ENCODE results near the gene PPIL1.
A peak's percentile ranks its signal among the peaks of the same experiment; 100 is the strongest.

PPIL1 gene

DNA sequence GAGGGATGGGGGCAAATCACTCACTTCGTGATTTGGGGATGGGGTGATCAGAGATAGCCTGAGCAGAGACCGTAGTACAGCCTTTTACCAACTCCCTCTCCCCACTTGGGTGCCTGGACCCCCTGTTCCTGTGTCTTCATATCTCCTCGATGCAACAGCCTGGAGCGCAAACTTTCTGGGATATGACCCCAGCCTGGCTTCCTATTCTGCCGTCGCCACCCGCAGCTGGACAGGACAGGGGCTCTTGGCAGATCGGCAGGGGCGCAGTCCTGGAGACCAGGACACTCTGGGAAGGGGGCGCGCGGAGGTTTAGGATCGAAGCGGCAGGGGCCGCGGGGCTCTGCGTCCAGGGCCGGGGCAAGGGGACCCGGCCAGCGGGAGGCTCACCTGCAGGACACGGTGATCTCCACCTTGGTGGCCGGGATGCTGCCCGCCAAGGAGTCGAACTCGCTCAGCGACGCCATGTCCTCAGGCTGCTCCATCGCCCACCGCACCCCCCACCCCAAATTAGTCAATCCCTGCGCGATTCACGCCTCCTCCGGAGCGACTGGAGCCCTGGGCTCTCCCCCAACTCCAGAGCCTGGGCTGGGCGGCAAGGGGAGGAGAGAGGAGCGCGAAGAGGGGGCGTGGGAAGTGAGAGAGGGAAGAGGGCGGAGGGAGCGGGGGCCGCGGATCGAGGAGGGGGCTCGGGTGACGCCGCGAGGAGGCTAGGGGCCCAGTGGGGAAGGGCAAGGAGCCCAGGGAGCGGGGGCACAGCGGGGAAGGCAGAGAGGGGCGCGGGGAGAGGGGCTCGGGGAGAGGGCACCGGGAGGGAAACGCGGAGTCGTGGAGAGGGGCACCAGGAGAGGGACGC, 35.5 kb downstream of the PPIL1 start, which contains the start of gene CPNE5:
TSS of gene CPNE5 (minus strand) at position 549 of the 853 bp plus-strand sequence. CDS start at position 482, 67 bp downstream.
- Histone ChIP-seq H3K9ac (ENCODE audit: low read length in 5 of 5) (peak within 1 kb of the TSS in 1 of 5 donors; percentile 44), H3K9me3 (ENCODE audit: control insufficient read depth in 5 of 5, low read length in 5 of 5) (no peaks in the 10 kb centered on the region), H3K27me3 (ENCODE audit: control insufficient read depth in 5 of 5, insufficient read depth in 4 of 5, low read length in 5 of 5) (peaks cover 4 to 21% (median 12%) of the 10 kb centered on the region in 5 donors), H3K4me1 (ENCODE audit: control insufficient read depth in 5 of 5, insufficient read depth in 5 of 5, low read length in 5 of 5) (peaks cover 0 to 23% (median 21%) of the 10 kb centered on the region in 5 donors), H3K27ac (ENCODE audit: low read depth, low read length) (no peak within 1 kb of the TSS), H3K4me3 (ENCODE audit: low read depth in 1 of 5, low read length in 5 of 5) (peak within 1 kb of the TSS; percentile 42 to 60 (median 53)), H3K36me3 (ENCODE audit: control insufficient read depth in 5 of 5, insufficient read depth in 5 of 5, low read length in 5 of 5) (no peaks in the 10 kb centered on the region)

DNA sequence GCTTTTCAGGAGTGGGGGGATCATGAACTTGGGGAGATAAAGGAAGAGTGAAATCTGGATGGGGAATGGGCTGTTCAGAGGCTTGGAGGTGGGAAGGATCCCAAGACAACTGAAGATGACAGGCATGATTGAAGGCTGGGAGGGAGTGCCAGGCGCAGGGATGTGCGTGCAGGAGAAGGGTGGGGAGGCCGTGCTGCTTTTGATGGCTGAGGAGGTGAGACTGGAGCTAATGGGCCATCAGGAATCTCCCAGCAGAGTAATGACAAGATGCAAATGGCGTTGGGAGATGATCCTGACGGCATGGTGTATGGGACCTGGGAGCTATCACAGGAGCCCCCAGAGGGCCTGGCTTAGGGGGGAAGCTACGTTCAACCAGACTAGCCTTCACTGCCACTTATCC, 36.9 kb downstream of the PPIL1 start:
- Histone ChIP-seq H3K4me3 (ENCODE audit: low read depth in 1 of 5, low read length in 5 of 5) (no peak overlapping the region), H3K27ac (ENCODE audit: low read depth, low read length) (no peak overlapping the region), H3K27me3 (ENCODE audit: control insufficient read depth in 5 of 5, insufficient read depth in 4 of 5, low read length in 5 of 5) (peaks cover 4 to 21% (median 12%) of the 10 kb centered on the region in 5 donors), H3K9ac (ENCODE audit: low read length in 5 of 5) (no peak overlapping the region), H3K9me3 (ENCODE audit: control insufficient read depth in 5 of 5, low read length in 5 of 5) (no peaks in the 10 kb centered on the region), H3K4me1 (ENCODE audit: control insufficient read depth in 5 of 5, insufficient read depth in 5 of 5, low read length in 5 of 5) (peaks cover 0 to 23% (median 21%) of the 10 kb centered on the region in 5 donors), H3K36me3 (ENCODE audit: control insufficient read depth in 5 of 5, insufficient read depth in 5 of 5, low read length in 5 of 5) (no peaks in the 10 kb centered on the region)

DNA sequence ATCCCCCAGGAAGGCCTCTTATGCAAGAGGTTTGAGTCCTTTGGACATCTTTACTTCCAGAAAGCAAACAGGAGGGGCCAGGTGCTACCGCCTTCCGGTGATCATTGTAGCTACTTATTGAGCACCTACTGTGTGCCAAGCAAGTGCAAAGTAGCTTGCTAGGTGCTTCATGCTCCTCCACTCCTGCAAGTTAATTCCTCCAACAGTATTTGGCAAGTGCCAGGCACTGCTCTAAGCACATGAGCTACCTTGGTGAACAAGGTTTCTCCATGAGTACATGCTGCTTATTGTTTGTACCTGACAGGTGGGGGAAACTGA, 37.6 kb downstream of the PPIL1 start:
- Histone ChIP-seq H3K4me1 (ENCODE audit: control insufficient read depth in 5 of 5, insufficient read depth in 5 of 5, low read length in 5 of 5) (peaks cover 0 to 23% (median 21%) of the 10 kb centered on the region in 5 donors), H3K9me3 (ENCODE audit: control insufficient read depth in 5 of 5, low read length in 5 of 5) (no peaks in the 10 kb centered on the region), H3K27ac (ENCODE audit: low read depth, low read length) (no peak overlapping the region), H3K27me3 (ENCODE audit: control insufficient read depth in 5 of 5, insufficient read depth in 4 of 5, low read length in 5 of 5) (peaks cover 4 to 21% (median 12%) of the 10 kb centered on the region in 5 donors), H3K4me3 (ENCODE audit: low read depth in 1 of 5, low read length in 5 of 5) (no peak overlapping the region), H3K36me3 (ENCODE audit: control insufficient read depth in 5 of 5, insufficient read depth in 5 of 5, low read length in 5 of 5) (no peaks in the 10 kb centered on the region), H3K9ac (ENCODE audit: low read length in 5 of 5) (no peak overlapping the region)

DNA sequence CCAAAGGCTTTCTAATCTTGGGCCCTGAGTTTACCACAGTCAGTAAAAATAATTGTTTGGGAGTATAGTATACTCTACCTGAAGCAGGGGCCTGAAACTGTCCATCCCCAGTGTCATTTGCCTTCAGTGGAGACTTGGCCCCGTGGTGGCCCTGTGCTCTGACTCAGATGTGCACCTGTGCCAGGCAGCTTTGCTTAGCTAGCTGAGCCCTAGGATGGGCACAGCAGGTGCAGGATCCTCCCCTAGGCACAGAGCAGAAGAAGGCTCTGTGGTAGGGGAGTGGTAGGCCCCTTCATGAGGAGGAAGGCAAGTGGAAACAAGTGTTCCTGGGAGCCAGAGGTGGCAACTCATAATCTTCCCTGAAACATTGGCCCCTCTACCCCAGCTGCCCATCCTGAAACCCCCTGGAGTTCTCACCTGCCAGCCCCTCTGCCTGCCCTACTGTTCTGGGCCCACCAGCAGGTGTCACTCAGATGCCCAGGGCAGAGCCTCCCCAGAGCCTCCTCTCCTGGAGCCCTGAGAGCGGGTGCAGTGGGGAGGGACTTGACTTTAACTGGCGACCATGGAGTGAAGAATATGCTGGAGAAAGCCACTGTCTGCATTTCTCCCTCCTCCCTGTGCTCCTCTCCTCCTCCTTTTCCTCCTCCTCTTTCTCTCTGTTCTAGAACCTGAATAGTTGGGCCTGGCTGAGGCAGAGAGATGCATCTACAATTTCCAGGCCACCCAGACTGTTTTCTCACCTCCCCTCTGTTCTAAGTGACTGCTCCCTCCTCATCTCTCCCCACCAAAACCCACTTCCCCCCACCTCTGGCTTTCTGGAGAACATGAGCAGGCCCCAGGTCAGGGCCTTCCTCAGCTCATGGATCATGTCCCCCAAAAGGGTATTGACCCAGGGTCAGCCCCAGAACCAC, 38.2 kb downstream of the PPIL1 start:
- Histone ChIP-seq H3K4me3 (ENCODE audit: low read depth in 1 of 5, low read length in 5 of 5) (no peak overlapping the region), H3K9ac (ENCODE audit: low read length in 5 of 5) (no peak overlapping the region), H3K36me3 (ENCODE audit: control insufficient read depth in 5 of 5, insufficient read depth in 5 of 5, low read length in 5 of 5) (no peaks in the 10 kb centered on the region), H3K27ac (ENCODE audit: low read depth, low read length) (no peak overlapping the region), H3K9me3 (ENCODE audit: control insufficient read depth in 5 of 5, low read length in 5 of 5) (no peaks in the 10 kb centered on the region), H3K27me3 (ENCODE audit: control insufficient read depth in 5 of 5, insufficient read depth in 4 of 5, low read length in 5 of 5) (peaks cover 4 to 21% (median 12%) of the 10 kb centered on the region in 5 donors), H3K4me1 (ENCODE audit: control insufficient read depth in 5 of 5, insufficient read depth in 5 of 5, low read length in 5 of 5) (peaks cover 0 to 23% (median 21%) of the 10 kb centered on the region in 5 donors)

DNA sequence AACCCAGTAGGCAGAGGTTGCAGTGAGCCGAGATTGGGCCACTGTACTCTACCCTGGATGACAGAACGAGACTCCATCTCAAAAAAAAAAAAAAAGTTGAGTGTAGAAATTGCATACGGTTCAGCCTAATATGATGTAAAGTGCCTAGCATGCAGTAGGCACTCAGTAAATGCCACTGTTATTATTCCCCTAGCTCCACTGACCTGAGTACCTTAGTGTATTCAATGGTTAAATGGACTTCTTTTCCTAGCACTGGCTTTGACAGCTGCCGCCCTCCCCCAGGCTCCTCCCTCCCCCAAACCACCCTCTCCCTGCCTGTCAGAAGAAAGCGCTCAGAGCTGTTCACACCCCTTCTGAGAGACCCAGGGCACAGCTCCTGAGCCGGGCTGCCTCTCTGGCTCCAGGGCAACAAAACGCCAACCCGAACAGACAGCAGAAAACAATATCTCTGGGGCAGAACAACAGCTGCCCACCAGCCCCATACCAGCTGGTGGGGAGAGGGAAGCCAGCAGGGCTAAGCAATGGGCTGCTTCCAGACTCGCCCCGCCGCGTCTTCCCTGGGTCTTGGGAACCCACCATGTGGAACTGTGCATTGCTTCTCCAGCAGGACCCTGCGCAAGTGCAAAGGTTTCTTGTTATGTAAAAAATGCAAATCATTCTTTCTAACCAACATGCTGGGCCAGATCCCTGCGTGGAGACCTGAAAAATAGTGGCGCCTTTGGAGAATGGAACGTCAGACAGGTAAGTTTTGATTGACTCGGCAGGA, 39.8 kb downstream of the PPIL1 start:
- H3K36me3 ChIP-seq (ENCODE audit: control insufficient read depth in 5 of 5, insufficient read depth in 5 of 5, low read length in 5 of 5), result no peaks in the 10 kb centered on the region
- H3K27ac ChIP-seq (ENCODE audit: low read depth, low read length), result no peak overlapping the region
- H3K9ac ChIP-seq (ENCODE audit: low read length in 5 of 5), result no peak overlapping the region

DNA sequence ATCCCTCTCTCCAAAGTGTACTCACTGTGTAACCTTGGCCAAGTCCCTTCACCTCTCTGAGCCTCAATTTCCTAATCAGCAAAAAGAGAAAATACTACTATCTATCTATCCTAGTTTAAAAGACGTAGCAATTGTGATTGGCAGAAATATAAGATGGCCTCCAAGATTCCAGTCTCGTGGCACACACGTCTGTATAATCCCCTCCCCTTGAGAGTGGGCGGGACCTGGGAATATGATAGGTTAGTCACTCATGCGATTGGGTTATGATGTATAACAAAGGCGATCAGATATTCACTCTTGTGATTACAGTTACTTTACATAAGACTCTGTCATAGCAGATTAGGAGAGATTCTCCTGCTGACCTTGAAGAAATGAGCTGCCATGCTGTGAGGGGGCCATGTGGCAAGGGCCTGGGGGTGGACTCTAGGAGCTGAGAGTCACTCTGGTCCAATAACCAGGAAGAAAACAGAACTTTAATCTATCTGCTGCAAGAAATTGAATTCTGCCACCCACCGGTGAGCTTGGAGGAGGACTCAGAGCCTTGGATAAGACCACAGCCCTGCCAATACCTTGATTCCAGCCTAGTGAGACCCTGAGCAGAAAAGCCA, 41.3 kb downstream of the PPIL1 start:
- no peak overlapping the region for H3K27ac ChIP-seq (ENCODE audit: low read depth, low read length)
- peaks cover 6 to 21% (median 11%) of the 10 kb centered on the region in 5 donors for H3K4me1 ChIP-seq (ENCODE audit: control insufficient read depth in 5 of 5, insufficient read depth in 5 of 5, low read length in 5 of 5)

More for the DNA sequence above, 39.8 kb downstream of the PPIL1 start:
- no peaks in the 10 kb centered on the region for H3K9me3 ChIP-seq (ENCODE audit: control insufficient read depth in 5 of 5, low read length in 5 of 5)
- peaks cover 4 to 16% (median 12%) of the 10 kb centered on the region in 5 donors for H3K27me3 ChIP-seq (ENCODE audit: control insufficient read depth in 5 of 5, insufficient read depth in 4 of 5, low read length in 5 of 5)
- H3K4me3 ChIP-seq (ENCODE audit: low read depth in 1 of 5, low read length in 5 of 5), result no peak overlapping the region
- H3K4me1 ChIP-seq (ENCODE audit: control insufficient read depth in 5 of 5, insufficient read depth in 5 of 5, low read length in 5 of 5), result peaks cover 6 to 18% (median 17%) of the 10 kb centered on the region in 5 donors

DNA sequence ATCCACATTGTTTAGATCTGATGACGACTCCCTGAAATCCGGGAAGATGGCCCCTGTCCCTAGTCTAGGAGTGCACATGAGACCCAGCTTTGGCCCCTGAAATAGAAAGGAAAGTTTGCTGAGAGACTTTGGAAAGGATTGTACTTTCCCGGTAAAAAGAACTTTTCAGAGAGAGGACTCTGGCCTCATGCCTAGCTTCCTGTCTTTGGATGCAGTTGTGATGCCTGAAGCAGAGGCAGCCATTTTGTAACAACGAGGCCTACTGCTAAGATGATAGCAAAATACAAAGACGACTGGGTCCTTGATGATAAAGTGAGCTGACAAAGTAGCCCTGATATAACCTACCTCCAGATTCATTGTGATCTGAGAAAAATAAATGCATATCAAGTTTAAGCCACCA, 42.3 kb downstream of the PPIL1 start:
- no peak overlapping the region for H3K27ac ChIP-seq (ENCODE audit: low read depth, low read length)
- peaks cover 11 to 31% (median 17%) of the 10 kb centered on the region in 5 donors for H3K4me1 ChIP-seq (ENCODE audit: control insufficient read depth in 5 of 5, insufficient read depth in 5 of 5, low read length in 5 of 5)
- H3K9ac ChIP-seq (ENCODE audit: low read length in 5 of 5), result no peak overlapping the region
- no peak overlapping the region for H3K4me3 ChIP-seq (ENCODE audit: low read depth in 1 of 5, low read length in 5 of 5)
- no peaks in the 10 kb centered on the region for H3K9me3 ChIP-seq (ENCODE audit: control insufficient read depth in 5 of 5, low read length in 5 of 5)
- H3K36me3 ChIP-seq (ENCODE audit: control insufficient read depth in 5 of 5, insufficient read depth in 5 of 5, low read length in 5 of 5), result no peaks in the 10 kb centered on the region
- H3K27me3 ChIP-seq (ENCODE audit: control insufficient read depth in 5 of 5, insufficient read depth in 4 of 5, low read length in 5 of 5), result no peaks in the 10 kb centered on the region

More for the DNA sequence above, 41.3 kb downstream of the PPIL1 start:
- Histone ChIP-seq H3K27me3 (ENCODE audit: control insufficient read depth in 5 of 5, insufficient read depth in 4 of 5, low read length in 5 of 5) (peaks cover 0 to 7% (median 2%) of the 10 kb centered on the region in 5 donors), H3K4me3 (ENCODE audit: low read depth in 1 of 5, low read length in 5 of 5) (no peak overlapping the region), H3K9ac (ENCODE audit: low read length in 5 of 5) (no peak overlapping the region), H3K36me3 (ENCODE audit: control insufficient read depth in 5 of 5, insufficient read depth in 5 of 5, low read length in 5 of 5) (no peaks in the 10 kb centered on the region), H3K9me3 (ENCODE audit: control insufficient read depth in 5 of 5, low read length in 5 of 5) (no peaks in the 10 kb centered on the region)

DNA sequence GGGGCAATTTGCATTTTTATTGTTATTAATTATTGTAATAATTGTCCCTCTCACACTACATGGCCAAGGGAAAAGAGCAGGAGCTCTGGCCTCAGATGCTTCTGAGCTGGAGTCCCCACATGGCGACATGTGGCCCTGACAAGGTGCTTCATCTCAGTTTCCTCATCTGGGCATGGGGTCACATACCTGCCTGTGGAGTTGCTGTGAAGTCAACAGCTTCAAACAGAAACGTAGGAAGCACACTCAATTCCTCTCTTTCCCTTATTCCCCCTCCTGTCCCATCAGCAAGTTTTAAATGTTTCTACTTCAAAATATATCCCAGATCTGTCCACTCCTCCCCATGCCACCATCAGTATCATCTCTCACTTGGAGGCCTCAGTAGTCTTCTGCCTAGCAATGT, 44.0 kb downstream of the PPIL1 start:
- Histone ChIP-seq H3K9me3 (ENCODE audit: control insufficient read depth in 5 of 5, low read length in 5 of 5) (no peaks in the 10 kb centered on the region), H3K36me3 (ENCODE audit: control insufficient read depth in 5 of 5, insufficient read depth in 5 of 5, low read length in 5 of 5) (no peaks in the 10 kb centered on the region), H3K9ac (ENCODE audit: low read length in 5 of 5) (peak overlapping the region in 1 of 5 donors; percentile 48), H3K27me3 (ENCODE audit: control insufficient read depth in 5 of 5, insufficient read depth in 4 of 5, low read length in 5 of 5) (no peaks in the 10 kb centered on the region), H3K4me3 (ENCODE audit: low read depth in 1 of 5, low read length in 5 of 5) (no peak overlapping the region), H3K4me1 (ENCODE audit: control insufficient read depth in 5 of 5, insufficient read depth in 5 of 5, low read length in 5 of 5) (peaks cover 11 to 48% (median 28%) of the 10 kb centered on the region in 5 donors), H3K27ac (ENCODE audit: low read depth, low read length) (no peak overlapping the region)

DNA sequence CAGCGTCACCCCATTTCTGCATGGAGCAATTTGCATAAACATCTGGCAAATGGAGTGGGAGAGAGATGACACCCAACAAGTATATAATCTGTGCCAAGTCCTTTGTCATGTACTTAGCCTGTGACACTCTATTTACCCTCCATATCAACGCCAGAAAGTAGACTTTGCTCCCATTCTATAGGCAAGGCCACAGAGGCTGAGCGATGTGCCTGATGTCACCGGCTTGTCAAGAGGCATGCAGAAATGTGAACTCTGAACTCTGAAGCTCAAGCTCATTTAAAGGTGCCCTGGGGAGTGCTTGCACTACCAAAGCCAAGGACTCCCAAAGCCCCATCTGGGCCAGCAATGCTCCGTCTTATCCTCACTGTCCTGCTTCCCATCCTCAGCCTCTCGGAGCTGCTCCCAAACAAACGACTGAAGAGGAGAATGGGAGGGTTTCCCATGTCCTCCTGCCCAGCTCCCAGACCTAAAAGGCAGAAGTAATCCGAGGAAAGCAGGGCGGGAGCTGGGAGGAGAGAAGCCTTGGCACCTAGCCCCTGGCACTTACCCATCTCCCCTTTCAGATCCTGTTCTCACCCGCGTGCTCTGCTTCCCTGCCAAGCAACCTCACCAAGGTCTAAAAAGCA, 44.6 kb downstream of the PPIL1 start:
- peak overlapping the region in 3 of 5 donors; percentile 16 to 48 (median 16) for H3K9ac ChIP-seq (ENCODE audit: low read length in 5 of 5)
- peak overlapping the region in 2 of 5 donors; percentile 3 to 4 for H3K4me3 ChIP-seq (ENCODE audit: low read depth in 1 of 5, low read length in 5 of 5)
- H3K36me3 ChIP-seq (ENCODE audit: control insufficient read depth in 5 of 5, insufficient read depth in 5 of 5, low read length in 5 of 5), result no peaks in the 10 kb centered on the region
- no peak overlapping the region for H3K27ac ChIP-seq (ENCODE audit: low read depth, low read length)
- peaks cover 0 to under 1% (median 0%) of the 10 kb centered on the region in 5 donors for H3K27me3 ChIP-seq (ENCODE audit: control insufficient read depth in 5 of 5, insufficient read depth in 4 of 5, low read length in 5 of 5)
- H3K9me3 ChIP-seq (ENCODE audit: control insufficient read depth in 5 of 5, low read length in 5 of 5), result no peaks in the 10 kb centered on the region
- peaks cover 11 to 54% (median 28%) of the 10 kb centered on the region in 5 donors for H3K4me1 ChIP-seq (ENCODE audit: control insufficient read depth in 5 of 5, insufficient read depth in 5 of 5, low read length in 5 of 5)
